Measurements from ENCODE around the gene DPH1.

- TF ChIP-seq CTCF (IDR thresholded peaks at IDR 0.05) (no peak), POLR2A (IDR thresholded peaks at IDR 0.05) (no peak)
Observed at GRCh38 chr17:2018716-2019510, 11.0 kb upstream of the DPH1 start.

Data from ovary (tissue), 3 donors.